Measurements from ENCODE around the gene HERPUD2.

The HERPUD2 gene

DNA sequence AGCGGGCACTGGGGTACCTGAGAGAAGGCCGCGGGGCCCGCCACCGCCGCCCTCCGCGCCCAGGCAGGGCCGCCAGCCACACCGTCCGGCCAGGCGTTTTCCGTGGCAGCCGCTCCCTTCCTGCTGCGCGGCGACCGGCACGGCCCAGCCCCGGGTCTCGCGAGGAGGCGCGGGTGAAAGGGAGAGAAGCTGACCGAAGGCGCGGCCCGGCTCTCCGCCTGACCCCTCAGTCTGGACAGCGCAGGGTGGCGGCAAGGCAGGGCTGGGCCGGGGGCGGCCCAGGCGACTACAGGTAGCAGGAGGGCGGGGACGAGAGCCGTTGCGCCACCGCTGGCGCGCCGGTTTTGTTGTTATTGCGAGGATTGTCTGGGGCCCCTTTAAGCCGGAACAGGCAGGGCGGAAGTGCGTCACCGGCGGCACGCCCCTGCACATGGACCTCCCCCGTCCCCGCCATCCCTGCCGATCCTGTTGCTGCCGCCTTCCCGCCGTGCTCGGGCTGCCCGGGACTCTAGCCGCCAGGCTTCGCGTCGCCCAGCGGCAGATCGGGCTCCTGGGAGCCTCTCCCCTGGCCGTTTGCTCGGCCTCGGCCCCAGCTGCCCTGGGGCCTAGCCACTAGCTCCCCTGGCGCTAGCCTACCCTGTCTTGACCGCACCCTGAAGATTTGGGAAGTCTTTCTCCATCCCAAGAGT is at the start of gene HERPUD2:
TSS of gene HERPUD2 (minus strand) at position 352 of the 689 bp plus-strand sequence. CDS start 805 bp downstream, outside the sequence.
- DNase-seq (ENCODE audit: low read depth): peak; percentile 77

DNA sequence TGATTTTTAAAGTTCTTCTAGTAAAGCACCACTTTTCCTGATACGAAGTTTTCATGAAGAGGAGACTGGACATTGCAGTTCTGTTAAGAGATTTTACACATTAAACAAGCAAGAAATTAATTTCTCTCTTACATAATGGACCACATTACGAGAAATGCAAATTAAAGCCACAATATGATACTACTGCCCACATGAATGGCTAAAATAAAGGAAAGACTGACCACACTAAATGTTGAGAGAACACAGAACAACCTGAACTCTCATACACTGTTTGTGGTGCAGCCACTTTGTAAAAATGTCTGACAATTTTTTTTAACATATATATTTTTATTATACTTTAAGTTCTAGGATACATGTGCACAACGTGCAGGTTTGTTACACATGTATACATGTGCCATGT is 44.0 kb upstream of the HERPUD2 start:
- DNase-seq (ENCODE audit: low read depth): no peak

DNA sequence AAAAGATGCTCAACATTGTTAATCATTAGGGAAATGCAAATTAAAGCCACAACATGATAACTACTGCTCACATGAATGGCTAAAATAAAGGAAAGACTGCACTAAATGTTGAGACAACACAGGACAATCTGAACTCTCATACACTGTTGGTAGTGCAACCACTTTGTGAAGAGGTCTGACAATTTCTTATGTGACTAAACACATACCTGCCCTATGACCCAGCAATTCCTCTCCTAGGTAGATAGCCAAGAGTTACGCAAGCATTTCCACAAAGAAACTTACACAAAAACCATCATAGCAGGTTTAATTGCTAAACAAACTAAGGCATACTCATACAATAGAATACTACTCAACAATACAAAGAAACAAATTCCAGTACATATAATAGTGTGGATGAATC is 41.8 kb upstream of the HERPUD2 start:
- peak; percentile 10 for DNase-seq (ENCODE audit: low read depth)

GRCh38 chr7:35735396-35735795 is 40.5 kb upstream of the HERPUD2 start:
- no peak for DNase-seq (ENCODE audit: low read depth)

GRCh38 chr7:35734001-35734483 is 39.1 kb upstream of the HERPUD2 start:
- DNase-seq (ENCODE audit: low read depth): no peak

DNA sequence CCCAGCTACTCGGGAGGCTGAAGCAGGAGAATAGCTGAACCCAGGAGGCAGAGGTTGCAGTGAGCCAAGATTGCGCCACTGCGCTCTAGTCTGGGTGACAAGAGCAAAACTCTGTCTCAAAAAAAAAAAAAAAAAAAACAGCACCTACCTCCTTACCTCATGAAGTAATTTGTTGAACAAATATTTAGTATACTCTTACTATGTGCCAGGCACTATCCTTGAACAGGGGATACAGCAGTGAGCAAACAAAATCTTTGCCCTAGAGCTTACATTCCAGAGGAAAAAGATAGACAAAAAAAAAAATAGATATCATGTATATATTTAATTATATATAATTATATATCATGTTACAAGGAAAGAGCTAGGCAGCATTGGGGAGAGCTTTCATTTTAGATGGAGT is 36.4 kb upstream of the HERPUD2 start:
- no peak for DNase-seq (ENCODE audit: low read depth)

- DNase-seq (ENCODE audit: low read depth): no peak
Measured at GRCh38 chr7:35729061-35729783, 34.3 kb upstream of the HERPUD2 start.

- DNase-seq (ENCODE audit: low read depth): no peak
Measured at GRCh38 chr7:35728412-35729060, 33.6 kb upstream of the HERPUD2 start.

DNA sequence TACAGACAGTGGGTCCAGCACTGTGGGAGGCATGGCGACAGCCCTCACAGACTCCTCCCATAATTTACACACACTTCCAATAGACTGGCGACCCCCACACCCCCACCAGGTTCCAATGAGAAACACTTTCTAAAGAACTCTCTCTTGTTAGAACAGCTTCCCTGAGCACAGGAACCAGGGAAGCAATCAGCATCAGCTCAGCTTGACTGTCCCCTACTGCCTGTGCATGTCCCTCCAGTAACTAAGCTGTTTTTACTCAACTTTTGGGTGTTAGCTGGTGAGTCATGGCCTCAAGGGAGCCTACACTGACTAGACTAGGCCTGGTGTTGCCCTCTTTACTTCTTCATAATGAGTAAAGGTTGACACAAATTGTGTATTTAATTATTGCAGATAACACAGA is 32.6 kb upstream of the HERPUD2 start:
- DNase-seq (ENCODE audit: low read depth): no peak

GRCh38 chr7:35726654-35727053 is 31.7 kb upstream of the HERPUD2 start:
- DNase-seq (ENCODE audit: low read depth): no peak

- no peak for DNase-seq (ENCODE audit: low read depth)
Measured at GRCh38 chr7:35725280-35725680, 30.3 kb upstream of the HERPUD2 start.

GRCh38 chr7:35723011-35723410 is 28.1 kb upstream of the HERPUD2 start:
- no peak for DNase-seq (ENCODE audit: low read depth)

- DNase-seq (ENCODE audit: low read depth): no peak
Measured at GRCh38 chr7:35722054-35722849, 27.3 kb upstream of the HERPUD2 start.

GRCh38 chr7:35721288-35721687 is 26.4 kb upstream of the HERPUD2 start:
- DNase-seq (ENCODE audit: low read depth): no peak

- no peak for DNase-seq (ENCODE audit: low read depth)
Measured at GRCh38 chr7:35720849-35721248, 25.9 kb upstream of the HERPUD2 start.

- no peak for DNase-seq (ENCODE audit: low read depth)
Measured at GRCh38 chr7:35720032-35720431, 25.1 kb upstream of the HERPUD2 start.

DNA sequence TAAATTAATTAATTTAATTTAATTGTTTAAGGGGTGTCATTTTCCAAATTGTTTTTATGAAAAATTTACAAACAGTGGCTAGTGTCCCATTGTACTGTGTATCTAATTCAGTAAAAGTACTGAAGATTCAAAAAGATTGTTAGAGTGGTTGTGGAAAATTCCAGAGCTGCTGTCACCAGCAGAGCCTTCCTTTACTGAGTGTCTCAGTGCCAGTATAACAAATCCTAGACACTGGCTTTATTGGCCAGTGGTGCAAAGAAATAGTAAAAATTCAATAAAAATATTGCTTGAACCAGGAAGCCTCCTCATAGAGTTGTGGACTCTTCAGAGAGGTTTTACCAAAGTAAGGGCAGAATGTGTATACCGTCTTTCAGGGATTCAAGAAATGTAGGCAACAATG is 23.1 kb upstream of the HERPUD2 start:
- DNase-seq (ENCODE audit: low read depth): no peak

DNA sequence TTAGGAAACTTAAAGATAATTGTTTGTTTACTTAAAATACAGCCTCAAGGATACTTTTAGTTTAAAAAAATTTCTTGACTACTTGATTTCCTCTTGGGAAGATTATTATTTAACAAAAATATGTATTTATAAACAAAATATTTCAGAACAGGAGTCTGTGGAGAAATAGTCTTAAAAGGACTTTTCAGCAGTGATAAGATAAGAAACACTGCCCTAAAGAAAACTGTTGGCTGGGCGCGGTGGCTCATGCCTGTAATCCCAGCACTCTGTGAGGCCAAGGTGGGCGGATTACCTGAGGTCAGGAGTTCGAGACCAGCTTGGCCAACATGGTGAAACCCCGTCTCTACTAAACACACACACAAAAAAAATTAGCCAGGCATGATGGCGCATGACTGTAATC is 22.6 kb upstream of the HERPUD2 start:
- DNase-seq (ENCODE audit: low read depth): no peak

DNA sequence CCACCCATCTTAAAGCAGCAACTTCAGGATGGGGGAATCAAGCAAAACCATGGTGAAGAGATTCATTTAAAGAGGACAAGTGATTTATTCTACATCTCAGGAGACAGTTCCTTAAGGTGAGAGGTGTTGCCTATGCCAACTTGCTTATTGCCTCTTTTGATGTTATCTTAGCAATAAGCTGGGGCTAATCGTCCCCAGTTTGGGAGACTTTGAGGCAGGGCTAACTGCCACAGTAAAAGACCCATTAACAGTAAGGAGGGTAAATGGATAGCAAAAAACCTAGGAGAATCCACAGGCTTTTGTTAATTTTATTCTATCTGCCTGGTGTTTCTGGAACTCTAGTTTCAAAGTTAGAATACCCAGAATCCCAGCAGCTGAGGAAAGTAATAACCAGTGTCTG is 22.1 kb upstream of the HERPUD2 start:
- DNase-seq (ENCODE audit: low read depth): no peak

- no peak for DNase-seq (ENCODE audit: low read depth)
Measured at GRCh38 chr7:35716038-35716803, 21.3 kb upstream of the HERPUD2 start.

- DNase-seq (ENCODE audit: low read depth): no peak
Measured at GRCh38 chr7:35714862-35715261, 19.9 kb upstream of the HERPUD2 start.

All from HS-5 (cell line).